ENCODE data around the gene ERBB4. TPM values are rescaled to one million over a fixed set of nuclear protein-coding genes. Genes with fewer than 3 reads are reported as not detected.

Gene ERBB4
- total and polyA plus RNA-seq, 2 of the 8 experiments (the other 6 are each of a cell fraction or from before 2014, with no cell fraction given), result 0.34 to 1.3 TPM

GRCh38 chr2:211512806-211513205, 1025.8 kb downstream of the ERBB4 start:
- no peaks in the 10 kb centered on the region for H3K27me3 ChIP-seq (replicated peaks in 1 of 4; ENCODE audit: control insufficient read depth in 3 of 4, extremely low read depth in 1 of 4, insufficient read depth in 3 of 4, low read length in 3 of 4)
- no peak overlapping the region for H3K4me3 ChIP-seq (ENCODE audit: extremely low read depth in 1 of 4, insufficient read depth in 2 of 4, low read depth in 3 of 4, low read length in 4 of 4)
- no peaks in the 10 kb centered on the region for H4K20me1 ChIP-seq (replicated peaks in 1 of 2; ENCODE audit: control insufficient read depth in 1 of 2, insufficient read depth in 2 of 2, low read length in 2 of 2)
- H3K79me1 ChIP-seq (ENCODE audit: low read depth, low read length), result no peaks in the 10 kb centered on the region
- no peak overlapping the region for H3K14ac ChIP-seq (ENCODE audit: insufficient read length)
- no peak overlapping the region for H2BK15ac ChIP-seq (ENCODE audit: low read length)
- no peak overlapping the region for H2AFZ ChIP-seq (ENCODE audit: low read length)
- H2BK20ac ChIP-seq (ENCODE audit: low read length), result no peak overlapping the region
- CTCF ChIA-PET (ENCODE audit: partially characterized antibody), result interaction anchor here (1.1 to 1.7 kb wide), 2 partner anchors 9 to 225 kb away, joined by 4 to 7 read pairs; no protein-coding TSS in a partner anchor
- H4K5ac ChIP-seq (ENCODE audit: insufficient read length, low read depth, low read length), result no peak overlapping the region
- DNase-seq (ENCODE audit: low read depth in 1 of 2, low spot score in 2 of 2), result no peak
- H3K9me3 ChIP-seq (ENCODE audit: insufficient read depth in 2 of 2, low read depth in 1 of 2, low read length in 1 of 2), result no peaks in the 10 kb centered on the region
- H3K56ac ChIP-seq (replicated peaks; ENCODE audit: insufficient read length, low read depth, low read length), result no peak overlapping the region
- no peak overlapping the region for H2BK120ac ChIP-seq (replicated peaks; ENCODE audit: low read depth, low read length)
- 95% methylated on average over 3 of the region's 3 CpGs; no CpG with 5 or more reads in 1 of the 2 experiments for WGBS, 2 experiments (ENCODE audit: extremely low coverage in 1 of 2, insufficient coverage in 1 of 2, insufficient read length in 1 of 2, insufficient replicate concordance in 2 of 2, low coverage in 1 of 2, low lambda C conversion rate in 2 of 2, missing lambda C conversion rate in 1 of 2)
- H3K4me1 ChIP-seq (replicated peaks in 1 of 4; ENCODE audit: control insufficient read depth in 3 of 4, insufficient read depth in 4 of 4, low read length in 3 of 4), result peaks cover 0 to 4% (median 0%) of the 10 kb centered on the region in 4 experiments; a peak in 3 of 7 replicates
- no peak overlapping the region for H4K91ac ChIP-seq (replicated peaks; ENCODE audit: insufficient read length, low read length)
- no peak overlapping the region for H3K23ac ChIP-seq (ENCODE audit: insufficient read length)
- no peak overlapping the region for H4K8ac ChIP-seq (ENCODE audit: extremely low read depth, insufficient read depth, low read length)
- H2AK5ac ChIP-seq (ENCODE audit: low read depth, low read length), result no peak overlapping the region
- H3K18ac ChIP-seq (ENCODE audit: extremely low read depth, low read length), result no peak overlapping the region
- H2BK12ac ChIP-seq (ENCODE audit: low read depth, low read length), result no peak overlapping the region
- POLR2A ChIA-PET (ENCODE audit: partially characterized antibody), result no interaction called here
- no peaks in the 10 kb centered on the region for H3K23me2 ChIP-seq (ENCODE audit: low read depth, low read length)
- H3K27ac ChIP-seq (ENCODE audit: low read depth, low read length), result no peak overlapping the region
- H3K79me2 ChIP-seq (ENCODE audit: control insufficient read depth in 1 of 2, insufficient read depth in 2 of 2, low read length in 2 of 2), result no peaks in the 10 kb centered on the region
- no peaks in the 10 kb centered on the region for H3K36me3 ChIP-seq (ENCODE audit: control insufficient read depth in 2 of 4, insufficient read depth in 4 of 4, low read length in 3 of 4)
- no peak overlapping the region for H2BK5ac ChIP-seq (ENCODE audit: low read depth, low read length)
- no peak overlapping the region for H3K4ac ChIP-seq (replicated peaks; ENCODE audit: insufficient read length, low read depth, low read length)
- no peak overlapping the region for H3K9ac ChIP-seq (replicated peaks in 1 of 4; ENCODE audit: extremely low read depth in 1 of 4, low read depth in 3 of 4, low read length in 3 of 4)
- no peak for FAIRE-seq
- H3K4me2 ChIP-seq (ENCODE audit: insufficient read depth in 1 of 2, low read depth in 2 of 2, low read length in 2 of 2), result no peak overlapping the region
- TF ChIP-seq RFX5 (IDR thresholded peaks at IDR 0.05; ENCODE audit: borderline replicate concordance, low read depth, low read length), result no peak
- TF ChIP-seq RBBP5 (IDR thresholded peaks at IDR 0.05; ENCODE audit: borderline replicate concordance, low read depth, low read length), result no peak
- no peak for TF ChIP-seq CTBP2 (IDR thresholded peaks at IDR 0.05; ENCODE audit: borderline replicate concordance, insufficient read depth, insufficient read length, low read length)
- no peak for TF ChIP-seq TEAD4 (IDR thresholded peaks at IDR 0.05; ENCODE audit: low read depth, low read length)
- no peak for TF ChIP-seq ZNF274 (IDR thresholded peaks at IDR 0.05; ENCODE audit: borderline replicate concordance, extremely low read depth, low read length)
- no peak for TF ChIP-seq SIRT6 (IDR thresholded peaks at IDR 0.05; ENCODE audit: low read length)
- TF ChIP-seq HDAC2 (IDR thresholded peaks at IDR 0.05; ENCODE audit: borderline replicate concordance in 1 of 2, low read depth in 2 of 2, low read length in 2 of 2), result no peak
- TF ChIP-seq CHD1 (IDR thresholded peaks at IDR 0.05; ENCODE audit: low read depth, low read length), result no peak
- TF ChIP-seq SP4 (IDR thresholded peaks at IDR 0.05; ENCODE audit: low read length), result no peak
- TF ChIP-seq BCL11A (IDR thresholded peaks at IDR 0.05; ENCODE audit: low read depth in 2 of 2, low read length in 2 of 2), result no peak
- TF ChIP-seq RXRA (IDR thresholded peaks at IDR 0.05; ENCODE audit: insufficient read depth, low read depth, low read length), result no peak
- TF ChIP-seq KDM5A (IDR thresholded peaks at IDR 0.05; ENCODE audit: low read length), result no peak
- TF ChIP-seq TBP (IDR thresholded peaks at IDR 0.05; ENCODE audit: low read depth, low read length), result no peak
- no peak for TF ChIP-seq SP1 (IDR thresholded peaks at IDR 0.05; ENCODE audit: low read depth, low read length)
- no peak for TF ChIP-seq KDM1A (IDR thresholded peaks at IDR 0.05; ENCODE audit: borderline replicate concordance, low read length)
- TF ChIP-seq BRCA1 (IDR thresholded peaks at IDR 0.05; ENCODE audit: low read depth, low read length), result no peak
